SU-DHL-6 (cell line): ENCODE results near the gene AREL1.

Experiments
- EZH2phosphoT487 ChIP-seq: fragments of 200-600 bp; sonication (generic), shearing (Covaris generic); conservative IDR thresholded peaks from 2 replicates; pipeline ENCODE4 v1.6.1; 2018; ENCODE audit warnings: mild to moderate bottlenecking, antibody characterized with exemption, low read length, moderate library complexity, mixed read lengths
- TF ChIP-seq, protein P1 (sequence below): fragments of 200-600 bp; sonication (generic); IDR thresholded peaks from one replicate; pipeline ENCODE4 v1.5.1; 2017; ENCODE audit warnings: antibody characterized with exemption, mild to moderate bottlenecking, low read length, moderate library complexity; ENCODE audit not compliant: insufficient read depth, poor library complexity, severe bottlenecking

- TF ChIP-seq, protein P1, sequence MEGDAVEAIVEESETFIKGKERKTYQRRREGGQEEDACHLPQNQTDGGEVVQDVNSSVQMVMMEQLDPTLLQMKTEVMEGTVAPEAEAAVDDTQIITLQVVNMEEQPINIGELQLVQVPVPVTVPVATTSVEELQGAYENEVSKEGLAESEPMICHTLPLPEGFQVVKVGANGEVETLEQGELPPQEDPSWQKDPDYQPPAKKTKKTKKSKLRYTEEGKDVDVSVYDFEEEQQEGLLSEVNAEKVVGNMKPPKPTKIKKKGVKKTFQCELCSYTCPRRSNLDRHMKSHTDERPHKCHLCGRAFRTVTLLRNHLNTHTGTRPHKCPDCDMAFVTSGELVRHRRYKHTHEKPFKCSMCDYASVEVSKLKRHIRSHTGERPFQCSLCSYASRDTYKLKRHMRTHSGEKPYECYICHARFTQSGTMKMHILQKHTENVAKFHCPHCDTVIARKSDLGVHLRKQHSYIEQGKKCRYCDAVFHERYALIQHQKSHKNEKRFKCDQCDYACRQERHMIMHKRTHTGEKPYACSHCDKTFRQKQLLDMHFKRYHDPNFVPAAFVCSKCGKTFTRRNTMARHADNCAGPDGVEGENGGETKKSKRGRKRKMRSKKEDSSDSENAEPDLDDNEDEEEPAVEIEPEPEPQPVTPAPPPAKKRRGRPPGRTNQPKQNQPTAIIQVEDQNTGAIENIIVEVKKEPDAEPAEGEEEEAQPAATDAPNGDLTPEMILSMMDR, result no peak
- TF ChIP-seq EZH2phosphoT487, result no peak
Measured at GRCh38 chr14:74635847-74636246, 77.0 kb downstream of the AREL1 start.
